GM12892 (cell line): Measurements from ENCODE around the gene TMEM273.

Source experiments
- POLR2A ChIP-seq: IDR thresholded peaks from 2 replicates; pipeline ENCODE4 v1.6.1; 2011; ENCODE audit warnings: low read depth, low read length, control low read depth
- POLR2AphosphoS5 ChIP-seq: IDR thresholded peaks from 2 replicates; pipeline ENCODE4 v1.6.1; 2011; ENCODE audit warnings: low read depth, low read length, control low read depth

GRCh38 chr10:49185213-49185612, 3.0 kb downstream of the TMEM273 start:
- no peak for TF ChIP-seq POLR2A
- TF ChIP-seq POLR2AphosphoS5: no peak
